Stomach (tissue), 4 donors: ENCODE data around the gene CRTC3.
"Not testable (repeated sequence)": the region's sequence is repeated elsewhere in the genome, so short reads cannot be mapped to it uniquely, and the experiment has no call there.

Experiments used
- CTCF ChIP-seq, 7 experiments: fragments of 450-650 bp in 4 of 7; fragments of 200-600 bp in 3 of 7; sonication (generic) in 3 of 7; IDR thresholded peaks; one replicate each; pipeline ENCODE4 v1.5.1; 2016 to 2019; ENCODE audit warnings: antibody characterized with exemption in 7 of 7, control low read depth in 2 of 7, mild to moderate bottlenecking in 1 of 7
- EP300 ChIP-seq: sonication (generic); formaldehyde crosslinking; IDR thresholded peaks from one replicate; pipeline ENCODE4 v1.6.1; 2017; ENCODE audit warnings: antibody characterized with exemption
- POLR2A ChIP-seq, 4 donors: fragments of 450-650 bp; IDR thresholded peaks; one replicate each; pipeline ENCODE4 v1.6.1; 2016; ENCODE audit warnings: antibody characterized with exemption in 4 of 4, control low read depth in 2 of 4, mild to moderate bottlenecking in 1 of 4, moderate library complexity in 1 of 4
- POLR2AphosphoS5 ChIP-seq, 3 donors: sonication (generic); formaldehyde crosslinking; IDR thresholded peaks; one replicate each; pipeline ENCODE4 v1.6.1; 2016; ENCODE audit warnings: antibody characterized with exemption in 3 of 3

GRCh38 chr15:90657520-90658172 is 127.9 kb downstream of the CRTC3 start:
- not testable (repeated sequence) for TF ChIP-seq POLR2A (IDR thresholded peaks at IDR 0.05); CTCF (IDR thresholded peaks at IDR 0.05); EP300; POLR2AphosphoS5 (IDR thresholded peaks at IDR 0.05)
